DMS114 treated with DMSO at 0.1 percent for 48 hours (cell line): ENCODE data around the gene GLDN.

Experiments used
- DNase-seq: peaks from one replicate; lab custom pipeline; 2025; ENCODE audit not compliant: unreplicated experiment; lab: John Stamatoyannopoulos, UW

Gene GLDN

DNA sequence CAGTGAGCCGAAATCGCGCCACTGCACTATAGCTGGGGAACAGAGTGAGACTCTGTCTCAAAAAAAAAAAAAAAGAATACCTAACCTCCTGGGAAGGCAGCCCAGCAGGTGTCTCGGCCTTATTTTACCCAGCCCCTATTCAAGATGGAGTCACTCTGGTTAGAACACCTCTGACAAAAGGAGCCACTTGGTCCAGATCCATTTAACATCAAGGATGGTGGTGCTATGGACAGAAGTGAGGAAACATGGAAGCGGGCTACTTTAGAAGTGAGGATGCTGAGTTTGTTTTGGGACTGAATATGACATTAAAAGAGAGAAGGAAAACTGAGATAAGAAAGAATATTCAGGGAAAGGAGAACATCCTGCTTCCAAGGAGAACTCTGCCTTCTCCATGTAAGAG is 14.7 kb downstream of the GLDN start:
- DNase-seq, result no peak

DNA sequence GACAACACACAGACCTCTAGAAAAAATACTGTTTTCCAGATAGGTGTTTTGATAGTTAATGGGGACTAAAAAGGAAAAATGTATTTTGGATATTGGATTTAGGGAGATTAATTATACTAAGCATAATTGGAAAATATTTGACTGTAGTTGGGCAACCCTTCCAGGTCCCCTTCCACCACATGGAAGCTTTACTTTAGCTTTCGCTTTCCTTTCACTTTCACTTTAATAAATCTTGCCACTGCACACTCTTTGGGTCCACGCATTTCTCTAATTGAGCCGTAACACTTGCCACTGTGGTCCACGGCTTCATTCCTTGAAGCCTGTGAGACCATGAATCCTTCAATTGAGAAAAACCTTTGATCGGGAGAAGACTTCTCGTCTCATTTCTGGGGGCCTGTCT is 15.5 kb downstream of the GLDN start:
- no peak for DNase-seq

DNA sequence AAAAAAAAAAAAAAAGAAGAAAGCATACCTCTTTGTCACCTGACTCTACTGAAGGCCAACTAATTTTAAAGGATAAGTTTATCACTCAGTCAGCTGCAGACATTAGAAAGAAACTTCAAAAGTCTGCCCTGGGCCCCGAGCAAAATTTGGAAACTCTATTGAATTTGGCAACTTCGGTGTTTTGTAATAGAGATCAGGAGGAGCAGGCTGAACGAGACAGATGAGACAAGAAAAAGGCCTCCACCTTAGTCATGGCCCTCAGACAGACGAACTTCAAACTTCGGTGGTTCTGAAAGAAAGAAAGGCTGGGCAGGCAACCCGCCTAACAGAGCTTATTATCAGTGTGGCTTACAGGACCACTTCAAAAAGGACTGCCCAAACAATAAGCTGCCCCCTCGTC is 18.5 kb downstream of the GLDN start:
- no peak for DNase-seq

DNA sequence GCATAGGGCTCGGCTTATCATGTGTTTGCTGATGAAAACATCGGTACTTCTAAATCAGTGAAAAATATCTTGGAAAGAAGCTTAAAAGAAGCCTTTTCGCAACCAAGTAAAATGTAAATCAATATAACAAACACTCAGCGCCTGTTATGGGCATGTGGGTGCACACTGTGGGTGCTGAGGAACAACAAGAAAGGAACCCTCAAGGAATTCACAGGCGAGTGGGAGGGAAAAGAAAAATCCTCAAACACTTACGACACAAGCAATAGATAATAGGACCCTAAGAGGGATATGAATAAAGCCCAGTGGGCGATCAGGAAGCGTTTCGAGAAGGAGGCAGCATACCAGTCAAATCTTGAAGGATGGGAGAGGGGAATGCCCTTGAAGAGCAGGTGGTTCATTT is 21.9 kb downstream of the GLDN start:
- DNase-seq, result no peak

DNA sequence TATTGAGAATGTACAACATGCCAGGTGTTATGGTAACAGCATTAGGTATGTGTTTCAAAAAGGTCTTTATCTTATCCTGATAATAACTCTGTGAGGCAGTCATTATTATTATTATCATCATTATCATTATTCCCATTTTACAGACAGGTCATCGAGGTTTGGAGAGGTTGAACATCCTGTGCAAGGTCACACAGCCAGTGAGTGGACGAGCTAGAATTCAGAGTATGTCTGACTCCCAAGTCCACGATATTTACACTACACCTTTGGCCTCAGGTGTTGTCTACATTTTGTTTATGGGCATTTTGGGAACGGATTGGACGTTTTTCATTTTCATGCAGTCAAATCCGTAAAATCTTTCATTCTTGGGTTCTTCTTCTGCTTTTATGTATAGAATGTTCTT is 24.0 kb downstream of the GLDN start:
- no peak for DNase-seq

DNA sequence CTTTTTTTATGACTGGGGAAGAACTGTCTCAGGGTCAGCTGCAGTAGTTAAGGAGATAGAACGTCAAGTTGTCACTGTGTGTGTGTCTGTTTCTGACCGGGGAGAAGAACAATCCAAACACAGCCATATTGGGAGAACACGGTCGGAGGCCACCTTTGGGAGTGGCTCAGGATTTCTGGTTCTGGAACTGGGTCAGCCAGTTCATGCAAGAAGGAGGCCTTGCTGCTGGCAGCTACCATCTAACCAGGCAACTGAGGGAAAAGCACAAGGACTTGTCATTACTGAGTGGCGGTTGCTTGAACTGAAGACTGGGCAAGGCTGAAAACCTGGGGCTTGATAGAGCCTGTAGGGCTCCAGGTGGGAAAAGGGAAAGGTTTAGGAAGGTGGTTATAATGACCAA is 24.6 kb downstream of the GLDN start:
- no peak for DNase-seq

DNA sequence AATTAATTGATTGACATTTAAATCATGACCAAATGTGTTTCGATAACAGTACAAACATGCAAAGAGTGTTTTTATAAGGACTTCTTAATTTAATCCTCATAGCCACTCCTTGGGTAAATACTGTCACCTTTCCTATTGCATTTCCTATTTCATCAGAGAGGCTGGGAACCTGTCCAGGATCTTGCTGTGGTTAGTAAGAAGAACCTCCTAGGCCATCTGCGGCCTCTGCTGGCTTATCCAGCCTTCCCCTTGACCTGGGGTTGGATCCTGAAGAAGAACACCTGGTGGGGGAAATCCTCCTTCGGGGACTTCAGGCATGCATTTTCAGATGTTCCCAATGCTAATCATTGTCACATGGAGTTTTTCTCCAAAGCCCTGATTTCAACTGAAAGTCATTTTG is 25.5 kb downstream of the GLDN start:
- DNase-seq, result no peak

DNA sequence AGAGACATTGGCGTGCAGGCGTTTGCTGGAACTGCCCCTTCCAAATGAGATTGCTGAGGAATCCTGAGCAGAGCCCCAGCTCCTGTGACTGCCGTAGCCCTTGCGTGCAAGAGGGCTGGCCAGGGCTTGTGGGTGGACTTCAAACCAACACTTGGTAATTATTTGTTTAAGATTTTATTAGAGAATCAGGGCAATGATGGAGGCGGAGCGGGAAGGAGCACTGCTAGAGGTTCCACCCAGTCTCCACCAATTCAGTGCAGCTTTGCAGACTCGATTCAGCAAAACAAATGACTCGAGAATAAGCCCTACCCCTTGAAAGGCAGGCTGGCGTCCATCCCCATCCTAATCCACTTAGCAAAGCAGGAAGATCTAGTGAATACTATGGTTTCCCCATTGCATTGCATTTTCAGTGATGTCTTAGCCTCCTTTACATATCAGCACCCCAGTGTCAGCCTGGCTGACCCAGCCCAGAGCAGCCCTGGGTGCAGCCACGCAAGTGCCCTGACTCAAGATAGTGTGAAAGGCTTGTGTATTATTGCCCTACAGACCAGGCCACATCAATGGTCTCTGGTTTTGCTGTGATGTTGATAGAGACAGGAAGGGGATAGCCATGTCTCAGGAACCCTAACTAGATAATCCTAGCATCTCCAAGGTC is 26.0 kb downstream of the GLDN start:
- no peak for DNase-seq

DNA sequence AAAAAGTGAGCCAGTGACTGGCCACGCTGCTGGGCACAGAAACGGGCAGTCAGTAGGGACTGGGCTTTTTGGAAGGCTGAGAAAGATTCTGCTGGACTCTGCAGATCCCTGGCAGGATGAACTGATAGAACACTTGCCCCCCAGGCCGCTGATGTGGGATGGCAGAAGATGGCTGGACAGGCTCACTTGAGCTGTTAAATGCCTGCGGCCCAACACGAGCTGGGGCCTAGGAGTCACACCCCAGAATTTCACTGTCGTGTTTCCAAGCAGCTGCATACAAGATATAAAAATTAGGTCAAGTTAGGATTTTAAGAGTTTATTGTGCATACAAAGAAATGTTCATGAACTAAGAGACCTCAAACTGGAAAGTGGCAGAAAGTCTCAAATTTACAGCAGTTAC is 26.9 kb downstream of the GLDN start:
- DNase-seq, result no peak

DNA sequence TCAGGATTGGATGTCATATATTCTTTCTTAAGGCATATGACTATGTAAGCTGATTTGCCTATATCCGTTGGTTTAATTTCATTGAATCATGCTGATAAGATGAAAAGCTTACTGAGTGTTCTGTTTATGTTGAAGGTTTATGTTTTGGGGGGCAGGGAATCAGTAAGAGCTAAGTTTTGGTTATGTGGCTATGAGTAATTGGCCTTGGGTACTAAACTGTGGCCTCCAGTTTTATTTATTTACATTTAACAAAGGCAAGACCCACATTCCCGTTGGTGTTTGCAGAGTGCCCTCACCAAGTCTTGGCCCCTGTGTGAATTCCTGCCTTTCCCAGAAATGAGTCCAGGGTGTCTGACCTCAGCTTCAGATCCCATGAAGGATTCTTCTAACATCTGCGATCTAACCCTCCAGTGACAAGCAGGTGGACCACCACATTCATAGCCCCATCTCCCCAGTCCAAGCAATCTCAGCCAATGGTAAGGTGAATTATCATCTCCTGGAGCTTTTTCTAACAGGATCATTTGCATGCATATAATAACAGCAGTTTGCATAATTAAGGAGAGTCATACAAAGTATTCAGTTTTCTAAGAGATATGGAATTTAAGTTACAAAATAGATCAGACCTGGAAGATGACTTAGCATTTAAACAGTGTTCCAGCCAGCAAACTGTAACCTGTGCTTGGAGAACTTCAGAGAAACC is 27.4 kb downstream of the GLDN start:
- no peak for DNase-seq

DNA sequence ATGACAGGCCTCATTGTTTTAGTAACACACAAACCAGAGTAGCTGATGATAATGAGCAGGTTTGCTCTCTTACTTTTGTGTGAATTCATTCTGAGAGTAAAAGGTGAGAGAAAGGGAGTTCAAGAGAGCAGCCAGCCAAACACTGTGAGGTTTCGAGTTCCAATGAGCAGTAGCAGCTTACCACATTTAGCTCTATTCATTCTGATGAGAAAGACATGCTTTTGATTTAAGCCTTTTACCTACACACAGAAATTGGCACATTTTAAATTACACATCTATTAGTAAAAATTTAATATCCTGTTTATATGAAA is 28.0 kb downstream of the GLDN start:
- DNase-seq, result no peak

DNA sequence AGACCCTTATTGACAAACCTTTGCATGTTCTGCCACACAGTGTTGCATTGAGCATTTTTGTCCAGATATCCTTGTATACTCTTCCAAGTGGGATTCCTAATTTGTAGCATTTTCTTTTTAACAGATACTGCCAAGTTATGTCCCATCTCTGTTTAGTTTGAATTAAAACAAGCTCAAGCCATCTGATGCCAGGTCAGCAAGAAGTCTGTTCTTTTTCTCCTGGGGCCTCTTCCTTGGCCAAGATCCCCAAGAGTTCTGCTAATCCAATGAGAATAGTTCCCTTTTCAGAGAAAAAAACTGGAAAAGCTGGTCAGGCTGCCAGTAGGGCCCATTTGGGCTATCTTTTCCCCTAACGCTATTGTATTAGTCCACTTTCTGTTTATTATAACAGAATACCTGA is 29.8 kb downstream of the GLDN start:
- DNase-seq, result no peak

DNA sequence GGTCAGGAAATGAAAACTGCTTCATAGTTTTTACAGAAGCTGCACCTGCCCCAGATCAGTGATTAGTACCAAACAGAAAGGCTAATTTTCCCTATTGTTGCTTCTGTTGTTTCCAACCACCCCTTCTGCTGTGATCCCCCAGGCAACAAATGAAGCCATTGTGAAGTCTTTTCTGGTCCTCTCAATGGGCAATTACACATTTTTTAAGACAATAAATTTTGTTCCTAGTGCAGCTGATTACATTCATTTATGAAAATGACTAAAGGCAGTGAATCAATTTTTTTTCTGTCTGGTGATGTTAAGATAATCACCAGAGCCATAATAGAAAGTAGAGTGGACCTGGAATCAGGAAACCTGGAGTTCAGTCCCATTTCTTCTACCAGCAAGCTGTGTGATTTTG is 32.7 kb downstream of the GLDN start:
- no peak for DNase-seq

DNA sequence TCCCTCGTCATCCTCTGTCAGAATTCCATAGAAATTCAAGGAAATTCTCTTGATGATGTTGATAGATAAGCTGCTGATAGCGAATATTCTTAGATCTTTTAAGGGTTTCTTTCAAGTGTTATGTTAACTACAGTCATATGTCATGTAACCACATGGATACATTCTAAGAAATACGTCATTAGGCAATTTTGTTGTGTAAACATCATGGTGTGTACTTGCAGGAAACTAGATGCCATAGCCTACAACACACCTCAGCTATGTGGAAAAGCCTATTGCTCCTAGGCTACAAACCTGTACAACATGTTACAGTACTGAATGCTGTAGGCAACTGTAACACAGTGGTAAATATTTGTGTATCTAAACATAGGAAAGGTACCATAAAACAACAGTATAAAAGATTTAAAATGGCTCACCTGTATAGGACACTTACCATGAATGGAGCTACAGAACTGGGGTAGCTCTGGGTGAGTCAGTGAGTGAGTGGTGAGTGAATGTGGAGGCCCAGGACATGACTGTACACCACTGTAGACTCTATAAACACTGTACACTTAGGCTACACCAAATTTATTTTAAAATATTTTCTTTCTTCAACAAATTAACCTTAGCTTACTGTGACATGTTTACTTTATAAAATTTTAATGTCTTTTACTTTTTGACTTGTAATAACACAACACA is 34.6 kb downstream of the GLDN start:
- DNase-seq, result no peak

DNA sequence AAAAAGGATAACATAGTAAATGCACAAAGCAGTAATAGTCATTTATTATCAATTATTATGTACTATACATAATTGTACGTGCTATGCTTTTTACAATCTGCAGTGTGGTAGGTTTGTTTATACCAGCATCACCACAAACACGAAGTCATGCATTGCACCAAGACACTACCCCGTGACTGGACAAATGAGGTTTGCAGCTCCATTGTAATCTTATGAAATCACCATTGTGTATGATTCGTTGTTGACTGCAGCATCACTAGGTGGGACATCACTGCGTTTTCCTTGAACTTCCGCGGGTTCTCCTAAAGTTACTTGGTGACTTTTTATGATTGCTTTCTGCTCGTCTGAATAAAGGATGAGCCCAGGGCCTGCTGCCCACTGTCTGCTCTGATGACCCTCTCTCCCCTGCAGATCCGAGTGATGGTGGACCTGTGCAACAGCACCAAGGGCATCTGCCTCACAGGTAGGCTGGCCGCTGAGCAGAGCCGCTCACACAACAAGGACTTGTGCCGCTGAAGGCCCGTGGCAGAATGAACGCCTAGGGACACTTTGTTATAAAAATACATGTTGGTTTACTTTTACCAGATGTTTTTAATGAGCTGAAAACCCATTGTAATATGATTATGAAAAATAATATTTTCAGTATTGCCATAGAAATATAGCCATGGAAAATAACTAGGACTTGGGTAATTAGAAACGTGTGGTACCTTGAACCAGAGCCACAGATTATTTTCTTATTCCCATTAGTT is 35.8 kb downstream of the GLDN start:
- no peak for DNase-seq

DNA sequence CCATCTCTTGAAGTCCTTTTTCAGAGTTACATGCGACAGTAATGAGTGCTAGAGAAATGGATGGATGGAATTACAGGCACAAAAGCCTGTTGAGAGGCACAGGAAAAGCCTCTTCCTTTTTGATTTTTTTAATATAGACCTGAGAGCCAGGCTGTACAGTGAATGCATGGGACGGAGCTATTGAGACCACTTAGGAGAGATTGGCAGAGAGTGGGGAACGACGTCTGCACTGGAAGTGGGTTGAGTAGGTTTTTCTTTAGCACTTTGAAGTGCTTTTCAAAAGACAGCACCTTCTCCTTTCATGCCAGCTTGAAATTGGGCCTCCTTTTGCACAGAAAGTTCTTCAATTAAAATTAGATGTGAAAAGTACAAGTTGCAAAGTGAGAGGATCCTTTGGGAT is 37.0 kb downstream of the GLDN start:
- no peak for DNase-seq

DNA sequence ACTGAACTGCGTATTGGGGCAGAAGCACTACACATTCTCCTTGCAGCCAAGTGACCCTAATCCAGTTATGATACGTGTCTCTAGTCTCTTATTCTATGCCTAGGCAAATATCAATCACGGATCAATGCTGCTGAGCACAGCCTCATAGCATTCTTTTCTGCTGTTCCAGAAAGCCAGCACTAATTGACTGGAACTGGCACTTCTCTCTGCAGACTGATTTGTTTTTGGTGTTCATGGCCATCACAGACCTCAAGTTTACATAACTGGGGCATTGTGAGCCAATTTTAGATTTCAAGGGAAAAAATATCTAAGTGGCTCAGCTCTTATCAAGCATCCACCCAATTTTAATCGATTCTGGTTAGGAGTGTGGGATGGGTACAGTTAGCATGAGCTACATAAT is 37.9 kb downstream of the GLDN start:
- no peak for DNase-seq

DNA sequence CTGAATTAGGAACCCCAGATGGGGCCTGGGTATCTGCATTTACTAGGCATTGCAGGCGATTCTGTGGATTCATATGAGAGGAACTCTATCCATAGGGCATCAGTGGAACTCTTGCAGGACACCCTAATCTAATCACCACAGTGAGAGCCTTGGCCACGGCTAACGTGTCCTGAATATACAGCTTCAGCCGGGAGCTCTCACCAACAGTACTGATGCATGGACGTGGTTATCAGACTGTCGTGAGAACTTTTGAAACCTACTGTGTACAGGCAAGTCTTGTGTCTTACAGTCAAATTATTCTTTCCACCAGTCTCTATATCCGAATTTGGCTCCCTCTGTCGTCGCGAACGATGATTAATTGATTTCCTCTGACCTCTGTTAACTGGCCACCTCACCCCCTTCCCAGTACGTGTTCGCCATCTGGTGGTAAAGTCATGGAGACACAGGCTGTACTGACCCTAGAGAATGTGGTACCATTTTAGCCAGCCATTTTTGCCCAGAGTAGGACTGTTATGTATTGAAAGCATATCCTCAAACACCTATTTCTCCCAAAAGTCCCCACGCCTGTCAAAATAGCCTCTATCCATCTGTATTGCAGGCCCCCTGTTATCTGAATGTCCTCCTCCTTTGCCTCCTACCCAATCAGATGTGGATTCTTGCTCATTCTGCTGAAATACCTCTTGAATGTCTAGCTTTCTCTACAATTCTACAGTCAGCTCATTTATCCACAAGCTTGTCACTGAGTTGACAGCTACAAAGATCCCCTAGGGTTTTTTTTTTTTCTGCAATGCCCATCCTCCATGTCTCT is 39.7 kb downstream of the GLDN start:
- DNase-seq, result peak; percentile 63

DNA sequence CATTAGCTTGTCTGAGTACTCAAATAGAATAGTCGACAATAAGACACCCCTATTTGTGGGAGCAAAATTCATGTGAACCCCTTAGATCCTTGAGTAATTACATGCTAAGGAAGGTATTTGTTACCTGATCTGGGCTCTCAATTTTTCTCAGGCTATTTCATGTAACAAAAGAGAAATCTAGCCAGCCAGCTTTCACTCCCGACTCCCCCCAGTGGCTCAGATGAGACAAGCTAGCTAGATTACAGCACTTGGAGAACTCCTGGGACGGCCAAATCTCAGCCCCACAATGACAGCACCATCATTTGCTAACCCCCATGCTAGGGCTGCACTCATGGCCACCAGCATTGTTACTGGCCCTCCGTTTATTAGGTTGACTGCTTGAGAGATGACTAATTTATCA is 41.3 kb downstream of the GLDN start:
- peak; percentile 33 for DNase-seq

DNA sequence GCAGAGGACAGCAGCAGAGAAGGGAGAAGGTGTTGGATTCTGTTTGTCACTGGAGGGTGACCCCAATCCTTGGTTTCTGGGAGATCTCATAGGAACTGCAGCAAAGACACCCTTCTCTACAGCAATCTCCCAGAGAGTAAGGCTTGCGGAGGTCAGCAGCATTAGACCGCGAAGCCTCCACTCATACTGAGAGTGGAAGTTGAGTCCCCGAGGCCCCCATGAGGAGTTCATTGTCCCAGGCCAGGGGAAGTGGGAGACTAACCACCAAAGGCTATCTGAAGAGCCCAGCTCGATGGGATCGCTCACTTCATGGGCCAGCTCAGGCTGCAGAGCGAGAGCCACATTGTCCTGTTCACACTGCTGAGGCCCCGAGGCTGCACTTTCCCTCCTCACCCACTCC is 44.6 kb downstream of the GLDN start:
- DNase-seq, result no peak

DNA sequence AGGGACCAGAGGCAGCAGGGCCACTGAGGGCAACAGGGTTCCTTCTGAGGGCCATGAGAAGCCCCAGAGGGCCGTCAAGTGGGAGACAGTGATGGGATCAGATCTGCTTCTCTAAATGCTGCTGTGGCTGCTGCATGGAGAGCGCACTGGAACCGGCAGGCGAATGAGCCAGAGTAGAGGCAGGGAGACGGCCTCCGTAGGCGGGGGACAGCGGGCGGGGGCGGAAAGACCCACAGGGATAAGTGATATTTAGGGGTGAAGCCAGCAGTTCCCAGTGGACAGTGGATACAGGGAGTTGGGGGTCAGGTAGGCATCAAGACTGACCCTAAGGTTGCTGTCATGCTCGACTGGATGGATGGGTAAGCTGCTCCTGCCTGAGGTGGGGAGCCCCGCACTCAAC is 45.0 kb downstream of the GLDN start:
- DNase-seq, result no peak
